ENCODE measurements around the gene TIMP4.

DNA sequence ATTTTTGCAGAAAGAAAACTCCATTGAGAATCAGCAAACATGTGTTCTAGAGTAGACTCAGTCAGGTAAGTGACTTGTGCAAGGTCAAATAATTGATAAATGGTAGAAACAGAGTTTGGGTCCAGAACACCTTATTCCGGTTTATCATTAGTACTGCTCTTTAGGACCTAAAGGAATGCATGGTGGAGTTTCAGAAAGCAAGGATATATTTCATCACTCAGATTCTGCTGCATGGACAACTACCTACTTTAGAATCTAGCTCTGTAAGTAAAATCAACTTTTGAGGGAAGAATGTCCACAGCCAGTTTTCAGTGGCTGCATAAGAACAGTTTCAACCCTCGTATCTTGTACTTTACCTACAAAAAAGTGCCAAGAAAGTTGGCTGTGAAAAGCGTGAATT is 43.6 kb downstream of the TIMP4 start:
- TF ChIP-seq, protein P1, sequence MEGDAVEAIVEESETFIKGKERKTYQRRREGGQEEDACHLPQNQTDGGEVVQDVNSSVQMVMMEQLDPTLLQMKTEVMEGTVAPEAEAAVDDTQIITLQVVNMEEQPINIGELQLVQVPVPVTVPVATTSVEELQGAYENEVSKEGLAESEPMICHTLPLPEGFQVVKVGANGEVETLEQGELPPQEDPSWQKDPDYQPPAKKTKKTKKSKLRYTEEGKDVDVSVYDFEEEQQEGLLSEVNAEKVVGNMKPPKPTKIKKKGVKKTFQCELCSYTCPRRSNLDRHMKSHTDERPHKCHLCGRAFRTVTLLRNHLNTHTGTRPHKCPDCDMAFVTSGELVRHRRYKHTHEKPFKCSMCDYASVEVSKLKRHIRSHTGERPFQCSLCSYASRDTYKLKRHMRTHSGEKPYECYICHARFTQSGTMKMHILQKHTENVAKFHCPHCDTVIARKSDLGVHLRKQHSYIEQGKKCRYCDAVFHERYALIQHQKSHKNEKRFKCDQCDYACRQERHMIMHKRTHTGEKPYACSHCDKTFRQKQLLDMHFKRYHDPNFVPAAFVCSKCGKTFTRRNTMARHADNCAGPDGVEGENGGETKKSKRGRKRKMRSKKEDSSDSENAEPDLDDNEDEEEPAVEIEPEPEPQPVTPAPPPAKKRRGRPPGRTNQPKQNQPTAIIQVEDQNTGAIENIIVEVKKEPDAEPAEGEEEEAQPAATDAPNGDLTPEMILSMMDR (conservative IDR thresholded peaks at IDR 0.05; ENCODE audit: low read length) = no peak
- TF ChIP-seq EZH2phosphoT487 (IDR thresholded peaks at IDR 0.05; ENCODE audit: borderline replicate concordance) = no peak

All from Loucy (cell line).